Panc1 (cell line): ENCODE results near the gene CDC5L. TPM values are rescaled to one million over a fixed set of nuclear protein-coding genes. Genes with fewer than 3 reads are reported as not detected.

Experiments used
- ATAC-seq: fragments of 200-7000 bp; cut with Tn5 transposase; 2 replicates; pipeline ENCODE4 v1.9.1; 2020; ENCODE audit warnings: mild to moderate bottlenecking, moderate library complexity
- BruUV-seq: library from RNA; stranded (reverse); fragments of 400-500 nt; replicated peaks from 2 replicates; lab custom pipeline; 2021; lab: Mats Ljungman, UMichigan
- CTCF ChIA-PET: fragments of 300-600 bp; sonication (Branson Sonifier 250); formaldehyde crosslinking; loops from one replicate; lab custom pipeline; 2022; ENCODE audit warnings: antibody characterized with exemption; lab: Charles Lee
- POLR2A ChIA-PET: fragments of 300-600 bp; sonication (Branson Sonifier 250); formaldehyde crosslinking; loops from one replicate; lab custom pipeline; 2022; ENCODE audit warnings: antibody characterized with exemption; lab: Charles Lee
- DNase-seq: peaks from one replicate; pipeline ENCODE4 v3.0.0-alpha.2; 2010; ENCODE audit warnings: low read depth, low spot score
- H3K27ac ChIP-seq: 2 replicates; pipeline ENCODE4 v1.5.1; 2011; ENCODE audit warnings: mild to moderate bottlenecking, low read length, inconsistent platforms
- H3K27me3 ChIP-seq: fragments of 200-500 bp; sonication (Bioruptor generic); 2 replicates; pipeline ENCODE4 v1.6.0; 2014; ENCODE audit warnings: low read length, inconsistent platforms; ENCODE audit not compliant: control insufficient read depth, insufficient read depth
- H3K36me3 ChIP-seq: fragments of 200-500 bp; sonication (Bioruptor generic); 2 replicates; pipeline ENCODE4 v1.5.1; 2014; ENCODE audit warnings: inconsistent platforms, mild to moderate bottlenecking, low read length, moderate library complexity; ENCODE audit not compliant: control insufficient read depth, insufficient read depth
- H3K4me1 ChIP-seq: 2 replicates; pipeline ENCODE4 v1.5.1; 2011; ENCODE audit warnings: inconsistent platforms, mild to moderate bottlenecking, low read length, moderate library complexity; ENCODE audit not compliant: control insufficient read depth, insufficient read depth
- H3K4me3 ChIP-seq, 2 experiments: 2 replicates each; pipeline ENCODE4 v1.5.1; 2011 to 2012; ENCODE audit warnings: low read depth in 2 of 2, low read length in 2 of 2, mild to moderate bottlenecking in 2 of 2, inconsistent platforms in 1 of 2, moderate library complexity in 1 of 2
- H3K9me3 ChIP-seq: fragments of 200-500 bp; sonication (Bioruptor generic); 2 replicates; pipeline ENCODE4 v1.5.1; 2014; ENCODE audit warnings: low read depth, mild to moderate bottlenecking, inconsistent platforms, low read length, moderate library complexity; ENCODE audit not compliant: control insufficient read depth, insufficient read depth
- CTCF ChIP-seq: fragments of 450-650 bp; IDR thresholded peaks from 2 replicates; pipeline ENCODE4 v1.5.1; 2017; ENCODE audit warnings: mild to moderate bottlenecking
- POLR2AphosphoS5 ChIP-seq: IDR thresholded peaks from 2 replicates; pipeline ENCODE4 v1.6.1; 2012; ENCODE audit warnings: mild to moderate bottlenecking, low read depth, low read length, moderate library complexity
- REST ChIP-seq, 2 experiments: IDR thresholded peaks; 2 replicates each; pipeline ENCODE4 v1.6.1; 2011 to 2012; ENCODE audit warnings: low read depth in 2 of 2, control low read depth in 1 of 2, low read length in 1 of 2, mild to moderate bottlenecking in 1 of 2, moderate library complexity in 1 of 2; ENCODE audit not compliant: insufficient read depth in 1 of 2
- SIN3A ChIP-seq: IDR thresholded peaks from 2 replicates; pipeline ENCODE4 v1.6.1; 2012; ENCODE audit warnings: low read depth, mild to moderate bottlenecking, low read length, moderate library complexity, borderline replicate concordance; ENCODE audit not compliant: insufficient read depth
- TCF7L2 ChIP-seq: IDR thresholded peaks from 2 replicates; pipeline ENCODE4 v1.6.1; 2011; ENCODE audit warnings: mild to moderate bottlenecking, low read depth, low read length, inconsistent platforms
- in situ Hi-C: cut with HindIII; loops from 2 replicates; pipeline ENCODE4 v1.10.0; 2016; ENCODE audit warnings: low sequenced_read_pairs, low pct_unique_long_range_greater_than_20kb
- intact Hi-C: fragments of 100-400 bp; cut with micrococcal nuclease; formaldehyde crosslinking; loops from one replicate; pipeline ENCODE4 v1.10.0; 2022; ENCODE audit not compliant: unreplicated experiment
- total RNA-seq: library from RNA; stranded (reverse); gene quantifications from one replicate; pipeline ENCODE4 v1.2.1, GENCODE V29; 2021; ENCODE audit not compliant: unreplicated experiment

The CDC5L gene
- total RNA-seq, 1 experiment from 2014 or later = 23.3 TPM

- BruUV-seq = no TSS peak
- no peaks in the 10 kb centered on the region for H3K36me3 ChIP-seq
- ChIA-PET CTCF (no interaction called here), POLR2A (no interaction called here)
- H3K9me3 ChIP-seq = no peaks in the 10 kb centered on the region
- 0 out of 2 replicates have a peak, but pooled peaks cover 4% of the 10 kb centered on the region for H3K4me1 ChIP-seq
- no peak overlapping the region for H3K27ac ChIP-seq
- TF ChIP-seq SIN3A = no peak
- no peak for TF ChIP-seq CTCF
- no peak for TF ChIP-seq POLR2AphosphoS5
- TF ChIP-seq REST (IDR thresholded peaks at IDR 0.05; ENCODE audit: insufficient read depth in 1 of 2, low read depth in 2 of 2, low read length in 1 of 2) = no peak
- no peak for TF ChIP-seq TCF7L2
- peaks cover 2% of the 10 kb centered on the region; the same call in 1 of the 2 replicates for H3K27me3 ChIP-seq
- H3K4me3 ChIP-seq = no peak overlapping the region
- ATAC-seq (no peak), DNase-seq (no peak)
- intact Hi-C loops = no loop called here
- in situ Hi-C loops = no loop called here
These were observed 79.4 kb downstream of the CDC5L start for GRCh38 chr6:44466955-44467354.

- H3K36me3 ChIP-seq = no peaks in the 10 kb centered on the region
- ATAC-seq (no peak), DNase-seq (no peak)
- H3K9me3 ChIP-seq = no peaks in the 10 kb centered on the region
- H3K4me1 ChIP-seq = 0 out of 2 replicates have a peak, but pooled peaks cover 4% of the 10 kb centered on the region
- TF ChIP-seq POLR2AphosphoS5 (no peak), SIN3A (no peak), CTCF (no peak)
- no peak overlapping the region for H3K27ac ChIP-seq
- in situ Hi-C loops = no loop called here
- BruUV-seq = no TSS peak
- no peak overlapping the region for H3K4me3 ChIP-seq
- POLR2A ChIA-PET = no interaction called here
- peaks cover 2% of the 10 kb centered on the region; the same call in 1 of the 2 replicates for H3K27me3 ChIP-seq
- CTCF ChIA-PET = interaction anchor here (0.7 to 1.2 kb wide), 3 partner anchors 18 to 152 kb away, joined by 4 to 7 read pairs (median 5); no protein-coding TSS in a partner anchor
- intact Hi-C loops = no loop called here
These were observed 81.3 kb downstream of the CDC5L start for GRCh38 chr6:44468835-44469234.
